SU-DHL-6 (cell line): ENCODE results near the gene NOTO.

Experiments used
- H2AFZ ChIP-seq: fragments of 200-600 bp; sonication (generic); 2 replicates; pipeline ENCODE4 v1.6.1; 2014; ENCODE audit warnings: low read depth, mild to moderate bottlenecking, moderate library complexity, mixed read lengths, antibody characterized with exemption, low read length; ENCODE audit not compliant: severe bottlenecking
- H3F3A ChIP-seq: fragments of 200-600 bp; shearing (Covaris generic); 2 replicates; pipeline ENCODE4 v1.6.0; 2016; ENCODE audit warnings: antibody characterized with exemption, mild to moderate bottlenecking; ENCODE audit not compliant: insufficient read depth
- H3K27ac ChIP-seq: fragments of 200-600 bp; sonication (generic); 2 replicates; pipeline ENCODE4 v1.5.1; 2016; ENCODE audit warnings: low read depth, mild to moderate bottlenecking, low read length, moderate library complexity, mixed read lengths
- H3K27me3 ChIP-seq: fragments of 200-600 bp; sonication (generic), shearing (Covaris generic); 2 replicates; pipeline ENCODE4 v1.6.0; 2014; ENCODE audit warnings: mild to moderate bottlenecking, low read length
- H3K36me3 ChIP-seq: fragments of 200-600 bp; sonication (generic); 2 replicates; pipeline ENCODE4 v1.6.1; 2014; ENCODE audit warnings: mild to moderate bottlenecking, low read length, mixed read lengths
- H3K4me2 ChIP-seq: fragments of 300-600, 200-600 bp; shearing (Covaris generic), sonication (generic); 2 replicates; pipeline ENCODE4 v1.6.0; 2014; ENCODE audit warnings: low read length, low read depth, mild to moderate bottlenecking; ENCODE audit not compliant: poor library complexity, severe bottlenecking
- H3K4me3 ChIP-seq: fragments of 200-600 bp; sonication (generic); 2 replicates; pipeline ENCODE4 v1.5.1; 2014; ENCODE audit warnings: antibody characterized with exemption, low read length, mild to moderate bottlenecking, mixed read lengths; ENCODE audit not compliant: insufficient read depth, poor library complexity, severe bottlenecking
- H3K79me2 ChIP-seq: fragments of 200-600 bp; sonication (generic); 2 replicates; pipeline ENCODE4 v1.6.1; 2014; ENCODE audit warnings: mild to moderate bottlenecking, low read length, moderate library complexity; ENCODE audit not compliant: insufficient read depth
- H3K9ac ChIP-seq: fragments of 200-600 bp; sonication (generic); 2 replicates; pipeline ENCODE4 v1.7.0; 2014; ENCODE audit warnings: mild to moderate bottlenecking, low read length
- H3K9me2 ChIP-seq: fragments of 200-600 bp; sonication (generic); replicated peaks from 2 replicates; pipeline ENCODE4 v1.6.1; 2014; ENCODE audit warnings: low read length; ENCODE audit not compliant: insufficient read depth
- H3K9me3 ChIP-seq: fragments of 200-600 bp; sonication (generic); 2 replicates; pipeline ENCODE4 v1.6.1; 2014; ENCODE audit warnings: low read length, mixed read lengths; ENCODE audit not compliant: insufficient read depth
- H4K20me1 ChIP-seq: fragments of 200-600 bp; sonication (generic); 2 replicates; pipeline ENCODE4 v1.6.1; 2014; ENCODE audit warnings: low read depth, mild to moderate bottlenecking, antibody characterized with exemption, low read length, moderate library complexity, mixed read lengths
- EZH2phosphoT487 ChIP-seq: fragments of 200-600 bp; sonication (generic), shearing (Covaris generic); conservative IDR thresholded peaks from 2 replicates; pipeline ENCODE4 v1.6.1; 2018; ENCODE audit warnings: mild to moderate bottlenecking, antibody characterized with exemption, low read length, moderate library complexity, mixed read lengths
- TF ChIP-seq, protein P1 (sequence below): fragments of 200-600 bp; sonication (generic); IDR thresholded peaks from one replicate; pipeline ENCODE4 v1.5.1; 2017; ENCODE audit warnings: antibody characterized with exemption, mild to moderate bottlenecking, low read length, moderate library complexity; ENCODE audit not compliant: insufficient read depth, poor library complexity, severe bottlenecking

Gene NOTO

DNA sequence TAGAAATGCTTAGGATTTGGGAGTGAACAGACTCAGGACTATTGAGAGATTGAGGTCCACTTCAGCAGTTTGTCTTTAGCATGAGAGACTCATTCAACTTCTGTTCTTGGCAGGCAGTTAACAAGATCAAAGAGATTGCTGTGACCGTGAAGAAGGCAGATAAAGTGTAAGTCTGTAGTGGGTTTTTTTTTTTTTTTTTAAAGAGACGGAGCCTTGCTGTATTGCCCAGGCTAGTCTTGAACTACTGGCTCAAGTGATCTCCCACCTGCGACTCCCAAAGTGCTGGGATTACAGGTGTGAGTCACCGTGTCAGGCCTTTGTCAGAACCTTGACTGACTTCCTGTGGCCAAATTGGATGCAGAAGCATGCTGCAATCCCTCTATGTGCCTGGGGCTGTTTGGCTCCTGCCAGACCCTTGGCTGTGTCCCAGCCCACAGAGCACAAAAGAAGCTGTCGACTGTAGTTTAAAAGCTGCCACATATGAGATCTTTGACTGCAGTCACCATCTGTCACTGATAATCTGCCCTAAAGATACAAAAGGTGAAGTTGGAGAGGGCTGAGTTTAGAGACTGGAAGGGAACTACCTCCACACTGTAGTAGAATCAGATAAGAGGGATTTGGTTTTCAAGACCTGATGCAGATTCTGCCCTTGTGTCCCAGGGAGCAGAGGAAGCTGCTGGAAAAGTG is 41.7 kb downstream of the NOTO start:
- Histone ChIP-seq H3K27ac (no peak overlapping the region), H3K79me2 (peaks cover 61% of the 10 kb centered on the region), H2AFZ (no peak overlapping the region), H3F3A (no peaks in the 10 kb centered on the region), H4K20me1 (peaks cover 15% of the 10 kb centered on the region; the same call in 1 of the 2 replicates), H3K27me3 (no peaks in the 10 kb centered on the region), H3K4me3 (no peak overlapping the region), H3K9ac (no peak overlapping the region), H3K4me2 (no peak overlapping the region), H3K9me3 (no peaks in the 10 kb centered on the region), H3K9me2 (no peaks in the 10 kb centered on the region), H3K36me3 (peaks cover 63% of the 10 kb centered on the region)
- no peak for TF ChIP-seq EZH2phosphoT487
- TF ChIP-seq, protein P1, sequence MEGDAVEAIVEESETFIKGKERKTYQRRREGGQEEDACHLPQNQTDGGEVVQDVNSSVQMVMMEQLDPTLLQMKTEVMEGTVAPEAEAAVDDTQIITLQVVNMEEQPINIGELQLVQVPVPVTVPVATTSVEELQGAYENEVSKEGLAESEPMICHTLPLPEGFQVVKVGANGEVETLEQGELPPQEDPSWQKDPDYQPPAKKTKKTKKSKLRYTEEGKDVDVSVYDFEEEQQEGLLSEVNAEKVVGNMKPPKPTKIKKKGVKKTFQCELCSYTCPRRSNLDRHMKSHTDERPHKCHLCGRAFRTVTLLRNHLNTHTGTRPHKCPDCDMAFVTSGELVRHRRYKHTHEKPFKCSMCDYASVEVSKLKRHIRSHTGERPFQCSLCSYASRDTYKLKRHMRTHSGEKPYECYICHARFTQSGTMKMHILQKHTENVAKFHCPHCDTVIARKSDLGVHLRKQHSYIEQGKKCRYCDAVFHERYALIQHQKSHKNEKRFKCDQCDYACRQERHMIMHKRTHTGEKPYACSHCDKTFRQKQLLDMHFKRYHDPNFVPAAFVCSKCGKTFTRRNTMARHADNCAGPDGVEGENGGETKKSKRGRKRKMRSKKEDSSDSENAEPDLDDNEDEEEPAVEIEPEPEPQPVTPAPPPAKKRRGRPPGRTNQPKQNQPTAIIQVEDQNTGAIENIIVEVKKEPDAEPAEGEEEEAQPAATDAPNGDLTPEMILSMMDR: no peak

DNA sequence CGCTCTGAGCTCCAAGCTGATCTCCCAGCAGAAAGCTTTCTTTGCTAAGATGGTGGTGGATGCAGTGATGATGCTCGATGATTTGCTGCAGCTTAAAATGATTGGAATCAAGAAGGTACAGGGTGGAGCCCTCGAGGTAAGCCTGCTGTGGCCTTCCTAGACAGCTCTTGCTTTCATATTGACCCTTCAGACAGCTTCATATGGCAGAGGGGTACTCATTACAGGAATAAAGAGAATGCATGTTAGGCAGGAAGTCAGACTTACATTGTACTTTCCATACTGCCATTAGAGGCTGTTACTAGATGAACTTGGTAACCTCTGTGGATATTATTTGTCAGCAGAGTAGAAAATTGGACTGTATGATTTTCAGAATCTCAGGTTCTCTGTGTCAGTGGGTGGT is 42.2 kb downstream of the NOTO start:
- peaks cover 63% of the 10 kb centered on the region for H3K36me3 ChIP-seq
- peaks cover 15% of the 10 kb centered on the region; the same call in 1 of the 2 replicates for H4K20me1 ChIP-seq
- H3K27ac ChIP-seq: no peak overlapping the region

DNA sequence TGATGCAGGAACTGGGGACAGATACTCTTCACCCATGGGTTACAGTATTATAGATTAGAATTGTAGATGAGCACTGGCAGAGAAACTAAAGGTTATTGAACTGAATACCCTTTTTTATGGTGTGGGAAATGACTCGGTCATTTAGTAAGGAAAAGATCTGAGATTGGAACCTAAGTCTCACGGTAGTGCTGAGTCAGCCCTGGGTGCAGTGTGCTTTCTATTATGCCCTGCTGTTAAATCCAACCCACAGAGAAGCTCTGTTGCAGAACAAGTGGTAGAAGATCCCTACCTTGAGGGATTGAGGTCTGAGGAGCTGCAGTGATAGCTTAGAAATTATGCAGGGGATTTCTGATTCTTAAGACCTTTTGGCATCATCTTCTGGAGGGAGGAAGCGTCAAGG is 44.5 kb downstream of the NOTO start:
- no peaks in the 10 kb centered on the region for H3F3A ChIP-seq
- peaks cover 48% of the 10 kb centered on the region for H3K36me3 ChIP-seq
- H3K27ac ChIP-seq: no peak overlapping the region
- H3K9me2 ChIP-seq: no peaks in the 10 kb centered on the region
- H3K27me3 ChIP-seq: no peaks in the 10 kb centered on the region
- H3K4me2 ChIP-seq: no peak overlapping the region
- peaks cover 34% of the 10 kb centered on the region; the same call in 1 of the 2 replicates for H3K79me2 ChIP-seq
- no peak overlapping the region for H3K4me3 ChIP-seq
- no peaks in the 10 kb centered on the region for H3K9me3 ChIP-seq
- H3K9ac ChIP-seq: no peak overlapping the region
- H2AFZ ChIP-seq: no peak overlapping the region
- TF ChIP-seq, protein P1: no peak
- TF ChIP-seq EZH2phosphoT487: no peak
- H4K20me1 ChIP-seq: 0 out of 2 replicates have a peak, but pooled peaks cover 8% of the 10 kb centered on the region

More for the DNA sequence above, 42.2 kb downstream of the NOTO start:
- TF ChIP-seq, protein P1: no peak
- no peak for TF ChIP-seq EZH2phosphoT487
- H3K9me2 ChIP-seq: no peaks in the 10 kb centered on the region
- no peaks in the 10 kb centered on the region for H3K9me3 ChIP-seq
- H3K4me2 ChIP-seq: no peak overlapping the region
- peaks cover 56% of the 10 kb centered on the region for H3K79me2 ChIP-seq
- H2AFZ ChIP-seq: no peak overlapping the region
- no peak overlapping the region for H3K4me3 ChIP-seq
- H3K9ac ChIP-seq: no peak overlapping the region
- H3K27me3 ChIP-seq: no peaks in the 10 kb centered on the region
- no peaks in the 10 kb centered on the region for H3F3A ChIP-seq
